SU-DHL-6 (cell line): Measurements from ENCODE around the gene PNLDC1.
"Not testable (repeated sequence)": the region's sequence is repeated elsewhere in the genome, so short reads cannot be mapped to it uniquely, and the experiment has no call there.

Experiments
- H2AFZ ChIP-seq: fragments of 200-600 bp; sonication (generic); 2 replicates; pipeline ENCODE4 v1.6.1; 2014; ENCODE audit warnings: low read depth, mild to moderate bottlenecking, moderate library complexity, mixed read lengths, antibody characterized with exemption, low read length; ENCODE audit not compliant: severe bottlenecking
- H3F3A ChIP-seq: fragments of 200-600 bp; shearing (Covaris generic); 2 replicates; pipeline ENCODE4 v1.6.0; 2016; ENCODE audit warnings: antibody characterized with exemption, mild to moderate bottlenecking; ENCODE audit not compliant: insufficient read depth
- H3K27ac ChIP-seq: fragments of 200-600 bp; sonication (generic); 2 replicates; pipeline ENCODE4 v1.5.1; 2016; ENCODE audit warnings: low read depth, mild to moderate bottlenecking, low read length, moderate library complexity, mixed read lengths
- H3K27me3 ChIP-seq: fragments of 200-600 bp; sonication (generic), shearing (Covaris generic); 2 replicates; pipeline ENCODE4 v1.6.0; 2014; ENCODE audit warnings: mild to moderate bottlenecking, low read length
- H3K36me3 ChIP-seq: fragments of 200-600 bp; sonication (generic); 2 replicates; pipeline ENCODE4 v1.6.1; 2014; ENCODE audit warnings: mild to moderate bottlenecking, low read length, mixed read lengths
- H3K4me2 ChIP-seq: fragments of 300-600, 200-600 bp; shearing (Covaris generic), sonication (generic); 2 replicates; pipeline ENCODE4 v1.6.0; 2014; ENCODE audit warnings: low read length, low read depth, mild to moderate bottlenecking; ENCODE audit not compliant: poor library complexity, severe bottlenecking
- H3K4me3 ChIP-seq: fragments of 200-600 bp; sonication (generic); 2 replicates; pipeline ENCODE4 v1.5.1; 2014; ENCODE audit warnings: antibody characterized with exemption, low read length, mild to moderate bottlenecking, mixed read lengths; ENCODE audit not compliant: insufficient read depth, poor library complexity, severe bottlenecking
- H3K79me2 ChIP-seq: fragments of 200-600 bp; sonication (generic); 2 replicates; pipeline ENCODE4 v1.6.1; 2014; ENCODE audit warnings: mild to moderate bottlenecking, low read length, moderate library complexity; ENCODE audit not compliant: insufficient read depth
- H3K9ac ChIP-seq: fragments of 200-600 bp; sonication (generic); 2 replicates; pipeline ENCODE4 v1.7.0; 2014; ENCODE audit warnings: mild to moderate bottlenecking, low read length
- H3K9me2 ChIP-seq: fragments of 200-600 bp; sonication (generic); replicated peaks from 2 replicates; pipeline ENCODE4 v1.6.1; 2014; ENCODE audit warnings: low read length; ENCODE audit not compliant: insufficient read depth
- H3K9me3 ChIP-seq: fragments of 200-600 bp; sonication (generic); 2 replicates; pipeline ENCODE4 v1.6.1; 2014; ENCODE audit warnings: low read length, mixed read lengths; ENCODE audit not compliant: insufficient read depth
- H4K20me1 ChIP-seq: fragments of 200-600 bp; sonication (generic); 2 replicates; pipeline ENCODE4 v1.6.1; 2014; ENCODE audit warnings: low read depth, mild to moderate bottlenecking, antibody characterized with exemption, low read length, moderate library complexity, mixed read lengths
- CTCF ChIP-seq: fragments of 200-600 bp; sonication (generic); IDR thresholded peaks from one replicate; pipeline ENCODE4 v1.5.1; 2017; ENCODE audit warnings: antibody characterized with exemption, mild to moderate bottlenecking, low read length, moderate library complexity; ENCODE audit not compliant: insufficient read depth, poor library complexity, severe bottlenecking
- EZH2phosphoT487 ChIP-seq: fragments of 200-600 bp; sonication (generic), shearing (Covaris generic); conservative IDR thresholded peaks from 2 replicates; pipeline ENCODE4 v1.6.1; 2018; ENCODE audit warnings: mild to moderate bottlenecking, antibody characterized with exemption, low read length, moderate library complexity, mixed read lengths

Gene PNLDC1

GRCh38 chr6:159862103-159862502 lies 62.0 kb downstream of the PNLDC1 start:
- Histone ChIP-seq H3K79me2 (no peaks in the 10 kb centered on the region), H3K27me3 (no peaks in the 10 kb centered on the region), H2AFZ (no peak overlapping the region), H3K4me3 (no peak overlapping the region), H3K9me2 (no peaks in the 10 kb centered on the region), H3F3A (no peaks in the 10 kb centered on the region), H3K36me3 (no peaks in the 10 kb centered on the region), H3K4me2 (no peak overlapping the region), H3K27ac (no peak overlapping the region), H3K9ac (no peak overlapping the region), H4K20me1 (no peaks in the 10 kb centered on the region), H3K9me3 (no peaks in the 10 kb centered on the region)
- TF ChIP-seq EZH2phosphoT487 (no peak), CTCF (no peak)

- H3K9ac ChIP-seq, H3K4me3 ChIP-seq: not testable (repeated sequence)
These were observed 63.3 kb downstream of the PNLDC1 start for GRCh38 chr6:159863341-159863740.

GRCh38 chr6:159865226-159865920 lies 65.3 kb downstream of the PNLDC1 start:
- Histone ChIP-seq H3K9me2 (no peaks in the 10 kb centered on the region), H3K79me2 (no peaks in the 10 kb centered on the region), H4K20me1 (no peaks in the 10 kb centered on the region), H3K9ac (no peak overlapping the region), H3K4me3 (no peak overlapping the region), H3K27ac (no peak overlapping the region), H2AFZ (no peak overlapping the region), H3K27me3 (no peaks in the 10 kb centered on the region), H3K4me2 (no peak overlapping the region), H3K36me3 (no peaks in the 10 kb centered on the region), H3K9me3 (no peaks in the 10 kb centered on the region), H3F3A (no peaks in the 10 kb centered on the region)
- TF ChIP-seq EZH2phosphoT487 = no peak
- no peak for TF ChIP-seq CTCF

More at GRCh38 chr6:159863341-159863740, 63.3 kb downstream of the PNLDC1 start:
- H3K27ac ChIP-seq, H2AFZ ChIP-seq, H3K79me2 ChIP-seq, H3K9me3 ChIP-seq, H3K4me2 ChIP-seq, H3K9me2 ChIP-seq, H3K27me3 ChIP-seq, H3K36me3 ChIP-seq, H3F3A ChIP-seq, H4K20me1 ChIP-seq: not testable (repeated sequence)

- Histone ChIP-seq H2AFZ (no peak overlapping the region), H3F3A (no peaks in the 10 kb centered on the region), H3K4me3 (no peak overlapping the region), H3K27ac (no peak overlapping the region), H3K36me3 (no peaks in the 10 kb centered on the region), H3K9ac (no peak overlapping the region), H3K9me3 (no peaks in the 10 kb centered on the region), H3K9me2 (no peaks in the 10 kb centered on the region), H4K20me1 (no peaks in the 10 kb centered on the region), H3K79me2 (no peaks in the 10 kb centered on the region), H3K27me3 (no peaks in the 10 kb centered on the region), H3K4me2 (no peak overlapping the region)
- no peak for TF ChIP-seq CTCF
- no peak for TF ChIP-seq EZH2phosphoT487
These were observed 66.5 kb downstream of the PNLDC1 start for GRCh38 chr6:159866286-159867247.
